HepG2 (cell line): ENCODE results near the gene ZNF547. TPM values are rescaled to one million over a fixed set of nuclear protein-coding genes. Genes with fewer than 3 reads are reported as not detected.

Experiments
- ATF6 ChIP-seq: sonication (generic); formaldehyde crosslinking; conservative IDR thresholded peaks from 2 replicates; pipeline ENCODE4 v1.4.0; 2020; ENCODE audit warnings: missing genetic modification reagents
- BRCA1 ChIP-seq: sonication (generic); formaldehyde crosslinking; IDR thresholded peaks from 2 replicates; pipeline ENCODE4 v1.4.0; 2020; ENCODE audit warnings: missing genetic modification reagents
- CHCHD3 ChIP-seq: sonication (generic); formaldehyde crosslinking; IDR thresholded peaks from 2 replicates; pipeline ENCODE4 v1.8.0; 2022; ENCODE audit warnings: mild to moderate bottlenecking, missing genetic modification reagents, moderate library complexity
- FOXP4 ChIP-seq: sonication (generic); formaldehyde crosslinking; IDR thresholded peaks from 2 replicates; pipeline ENCODE4 v1.4.0; 2020; ENCODE audit warnings: missing genetic modification reagents
- IRF9 ChIP-seq: sonication (generic); formaldehyde crosslinking; IDR thresholded peaks from 2 replicates; pipeline ENCODE4 v1.8.0; 2022; ENCODE audit warnings: missing genetic modification reagents, mild to moderate bottlenecking, borderline replicate concordance
- KLF13 ChIP-seq: sonication (generic); formaldehyde crosslinking; IDR thresholded peaks from 2 replicates; pipeline ENCODE4 v1.4.0; 2020; ENCODE audit warnings: mild to moderate bottlenecking, missing genetic modification reagents
- NR2F2 ChIP-seq: IDR thresholded peaks from 2 replicates; pipeline ENCODE4 v1.6.1; 2012; ENCODE audit warnings: low read depth, inconsistent platforms, borderline replicate concordance
- RBAK ChIP-seq: sonication (generic); formaldehyde crosslinking; IDR thresholded peaks from 2 replicates; pipeline ENCODE4 v1.5.1; 2020; ENCODE audit warnings: mild to moderate bottlenecking, missing genetic modification reagents
- SIX4 ChIP-seq: sonication (generic); formaldehyde crosslinking; IDR thresholded peaks from 2 replicates; pipeline ENCODE4 v1.4.0; 2020; ENCODE audit warnings: missing genetic modification reagents
- SOX13 ChIP-seq, 3 experiments: fragments of 450-650 bp in 1 of 3; sonication (generic) in 1 of 3; formaldehyde crosslinking in 1 of 3; IDR thresholded peaks in 2 of 3; conservative IDR thresholded peaks in 1 of 3; 2 replicates each; pipeline versions ENCODE4 v1.5.0 to v1.6.1; 2016 to 2020; ENCODE audit warnings: antibody characterized with exemption in 1 of 3, mild to moderate bottlenecking in 1 of 3, missing compliant biosample characterization in 1 of 3, missing genetic modification reagents in 1 of 3, moderate library complexity in 1 of 3
- TAF15 ChIP-seq: fragments of 200-400 bp; formaldehyde crosslinking; IDR thresholded peaks from one replicate; pipeline ENCODE4 v1.6.1; 2018; ENCODE audit warnings: mild to moderate bottlenecking, low read depth, low read length; ENCODE audit not compliant: poor library complexity, severe bottlenecking
- ZBTB33 ChIP-seq: sonication (generic); formaldehyde crosslinking; IDR thresholded peaks from 2 replicates; pipeline ENCODE4 v1.4.0; 2020; ENCODE audit warnings: missing genetic modification reagents
- ZNF672 ChIP-seq: sonication (generic); formaldehyde crosslinking; IDR thresholded peaks from 2 replicates; pipeline ENCODE4 v1.8.1; 2022; ENCODE audit warnings: missing genetic modification reagents
- ZNF674 ChIP-seq: sonication (generic); formaldehyde crosslinking; IDR thresholded peaks from 2 replicates; pipeline ENCODE4 v1.5.0; 2020; ENCODE audit warnings: low read depth, mild to moderate bottlenecking, missing genetic modification reagents
- ZNF749 ChIP-seq: sonication (generic); formaldehyde crosslinking; IDR thresholded peaks from 2 replicates; pipeline ENCODE4 v1.8.0; 2022; ENCODE audit warnings: mild to moderate bottlenecking, missing genetic modification reagents, moderate library complexity, borderline replicate concordance
- ZNF780A ChIP-seq: sonication (generic); formaldehyde crosslinking; IDR thresholded peaks from 2 replicates; pipeline ENCODE4 v1.8.0; 2022; ENCODE audit warnings: mild to moderate bottlenecking, missing genetic modification reagents, moderate library complexity
- ZSCAN29 ChIP-seq: sonication (generic); formaldehyde crosslinking; conservative IDR thresholded peaks from 2 replicates; pipeline ENCODE4 v1.4.0; 2020; ENCODE audit warnings: mild to moderate bottlenecking, missing genetic modification reagents
- ZXDC ChIP-seq: sonication (generic); formaldehyde crosslinking; IDR thresholded peaks from 2 replicates; pipeline ENCODE4 v1.5.0; 2020; ENCODE audit warnings: mild to moderate bottlenecking, missing genetic modification reagents
- polyA plus RNA-seq, 8 experiments: library from polyadenylated mRNA; depleted of rRNA in 3 of 8; stranded (reverse) in 7 of 8; unstranded in 1 of 8; fragments of >200 nt; fragmentation: Illumina TruSeq in 4 of 8; extraction: Trizol in 4 of 8; gene quantifications; 2 replicates each; pipeline versions ENCODE4 v1.2.1 to v1.2.3, GENCODE V29; 2011 to 2016; ENCODE audit warnings: low read depth in 4 of 8, missing spikeins in 1 of 8, mixed read lengths in 1 of 8; ENCODE audit not compliant: insufficient read depth in 1 of 8
- total RNA-seq, 5 experiments: library from RNA; depleted of rRNA; stranded (reverse); fragments of >200 nt; fragmentation: Illumina TruSeq; extraction: Trizol; gene quantifications; 2 replicates each; pipeline ENCODE4 v1.2.3, GENCODE V29; 2016; ENCODE audit warnings: low read depth in 1 of 5

ZNF547 gene
- total and polyA plus RNA-seq, 2 of the 13 experiments (the other 11 are each of a cell fraction or from before 2014, with no cell fraction given), result 2.0 to 2.6 TPM

GRCh38 chr19:57389730-57390598 lies 26.6 kb downstream of the ZNF547 start, which contains the start of gene ZNF548 (continued):
- TF ChIP-seq ATF6 (CRISPR knock-in tag) (no peak; the same call in 1 of the 2 replicates), BRCA1 (CRISPR knock-in tag) (no peak), ZXDC (CRISPR knock-in tag) (no peak), ZBTB33 (CRISPR knock-in tag) (0 out of 2 replicates have a peak, but pooled peaks have one; percentile 35), RBAK (CRISPR knock-in tag) (no peak; the same call in 1 of the 2 replicates), IRF9 (CRISPR knock-in tag) (no peak), ZNF780A (no peak), FOXP4 (CRISPR knock-in tag) (no peak), SIX4 (CRISPR knock-in tag) (peak; percentile 8; the same call in 1 of the 2 replicates), NR2F2 (no peak), CHCHD3 (no peak), ZNF672 (no peak), KLF13 (CRISPR knock-in tag) (no peak), ZNF674 (CRISPR knock-in tag) (no peak), SOX13 (IDR thresholded peaks at IDR 0.05) (no peak), SOX13 (CRISPR knock-in tag; conservative IDR thresholded peaks at IDR 0.05 in 1 of 2, IDR thresholded peaks at IDR 0.05 in 1 of 2) (no peak; a peak in 1 of 4 replicates), ZNF749 (CRISPR knock-in tag) (no peak), TAF15 (no peak), ZSCAN29 (CRISPR knock-in tag) (no peak)
